HTR-8/SVneo (cell line): ENCODE data around the gene MOGAT1.

ENCODE experiments used
- DNase-seq: peaks from one replicate; pipeline ENCODE4 v3.0.0; 2011; ENCODE audit warnings: low spot score, mixed read lengths; ENCODE audit not compliant: insufficient read length
- FAIRE-seq: peaks from 2 replicates; lab custom pipeline; 2011; peaks lifted over from hg19 to GRCh38; lab: Jason Lieb, UNC

The MOGAT1 gene

GRCh38 chr2:222671259-222672067 is at the start of gene MOGAT1:
Gene MOGAT1 (plus strand): TSS chr2:222671658. CDS start chr2:222671786, 128 bp downstream.
- FAIRE-seq, result no peak

GRCh38 chr2:222621893-222622292 is 49.6 kb upstream of the MOGAT1 start:
- no peak for FAIRE-seq
- DNase-seq, result no peak

More at GRCh38 chr2:222671259-222672067, at the start of gene MOGAT1:
- no peak for DNase-seq

- DNase-seq (no peak), FAIRE-seq (no peak)
Observed at GRCh38 chr2:222622910-222623309, 48.5 kb upstream of the MOGAT1 start.

- FAIRE-seq (no peak), DNase-seq (no peak)
Observed at GRCh38 chr2:222623756-222624309, 47.6 kb upstream of the MOGAT1 start.

- FAIRE-seq (no peak), DNase-seq (no peak)
Observed at GRCh38 chr2:222627764-222628163, 43.7 kb upstream of the MOGAT1 start.

GRCh38 chr2:222635295-222635694 is 36.2 kb upstream of the MOGAT1 start:
- no peak for DNase-seq
- FAIRE-seq, result no peak

- DNase-seq (no peak), FAIRE-seq (no peak)
Observed at GRCh38 chr2:222637067-222637466, 34.4 kb upstream of the MOGAT1 start.

GRCh38 chr2:222641336-222641735 is 30.1 kb upstream of the MOGAT1 start:
- DNase-seq (no peak), FAIRE-seq (no peak)

GRCh38 chr2:222643134-222643533 is 28.3 kb upstream of the MOGAT1 start:
- FAIRE-seq, result no peak
- DNase-seq, result no peak

GRCh38 chr2:222646008-222646407 is 25.4 kb upstream of the MOGAT1 start:
- FAIRE-seq (no peak), DNase-seq (no peak)

- FAIRE-seq (no peak), DNase-seq (no peak)
Observed at GRCh38 chr2:222649801-222650200, 21.7 kb upstream of the MOGAT1 start.

GRCh38 chr2:222651718-222652418 is 19.6 kb upstream of the MOGAT1 start:
- no peak for FAIRE-seq
- DNase-seq, result no peak

- DNase-seq, result no peak
- FAIRE-seq, result no peak
Observed at GRCh38 chr2:222652491-222653255, 18.8 kb upstream of the MOGAT1 start.

- no peak for FAIRE-seq
- no peak for DNase-seq
Observed at GRCh38 chr2:222653280-222653679, 18.2 kb upstream of the MOGAT1 start.

GRCh38 chr2:222655787-222656525 is 15.5 kb upstream of the MOGAT1 start, which contains the start of gene FARSB:
Gene FARSB (minus strand): TSS chr2:222656092. CDS start chr2:222656073, 19 bp downstream.
- FAIRE-seq, result peak; percentile 63

GRCh38 chr2:222656526-222657446 is 14.7 kb upstream of the MOGAT1 start:
- no peak for FAIRE-seq
- no peak for DNase-seq

More at GRCh38 chr2:222655787-222656525, 15.5 kb upstream of the MOGAT1 start, which contains the start of gene FARSB:
- DNase-seq, result peak; percentile 94

GRCh38 chr2:222663479-222663878 is 8.0 kb upstream of the MOGAT1 start:
- no peak for FAIRE-seq

GRCh38 chr2:222668494-222669154 is 2.8 kb upstream of the MOGAT1 start:
- no peak for FAIRE-seq

More at GRCh38 chr2:222663479-222663878, 8.0 kb upstream of the MOGAT1 start:
- no peak for DNase-seq

More at GRCh38 chr2:222668494-222669154, 2.8 kb upstream of the MOGAT1 start:
- no peak for DNase-seq
